Endothelial cell of umbilical vein (primary cell): ENCODE results near the gene MYZAP. TPM values are rescaled to one million over a fixed set of nuclear protein-coding genes. Genes with fewer than 3 reads are reported as not detected.

ENCODE experiments used
- BruUV-seq: library from RNA; stranded (reverse); fragments of 400-500 nt; replicated peaks from 2 replicates; lab custom pipeline; 2021; lab: Mats Ljungman, UMichigan
- CTCF ChIA-PET: fragments of 300-600, 350-600 bp; sonication (Branson Sonifier 250); formaldehyde crosslinking; loops from one replicate; lab custom pipeline; 2021; ENCODE audit warnings: antibody characterized with exemption, inconsistent platforms; lab: Charles Lee
- POLR2A ChIA-PET: fragments of 300-600, 350-600 bp; sonication (Branson Sonifier 250); formaldehyde crosslinking; loops from one replicate; lab custom pipeline; 2021; ENCODE audit warnings: antibody characterized with exemption, inconsistent platforms; lab: Charles Lee
- DNase-seq: peaks from one replicate; pipeline ENCODE4 v3.0.0-alpha.2; 2011; ENCODE audit warnings: low read depth, low spot score
- FAIRE-seq: peaks from 2 replicates; lab custom pipeline; 2011; peaks lifted over from hg19 to GRCh38; lab: Jason Lieb, UNC
- H2AFZ ChIP-seq: 2 replicates; pipeline ENCODE4 v1.6.0; 2012; ENCODE audit warnings: low read depth, low read length, control low read depth, inconsistent platforms
- H3K27ac ChIP-seq: 2 replicates; pipeline ENCODE4 v1.5.1; 2011; ENCODE audit warnings: low read depth, mild to moderate bottlenecking, control low read depth, low read length, moderate library complexity; ENCODE audit not compliant: insufficient read depth
- H3K27me3 ChIP-seq, 2 experiments: 2 replicates each; pipeline versions ENCODE4 v1.6.0 to v1.6.1; 2011; ENCODE audit warnings: low read length in 2 of 2, mixed read lengths in 1 of 2; ENCODE audit not compliant: control insufficient read depth in 2 of 2, insufficient read depth in 2 of 2
- H3K36me3 ChIP-seq, 2 experiments: 2 replicates in 1 of 2; 3 replicates in 1 of 2; pipeline ENCODE4 v1.5.1; 2011; ENCODE audit warnings: low read length in 2 of 2, mild to moderate bottlenecking in 1 of 2, moderate library complexity in 1 of 2; ENCODE audit not compliant: control insufficient read depth in 2 of 2, insufficient read depth in 2 of 2; ENCODE audit errors: extremely low read depth in 1 of 2
- H3K4me1 ChIP-seq: 3 replicates; pipeline ENCODE4 v1.5.1; 2011; ENCODE audit warnings: mild to moderate bottlenecking, low read length; ENCODE audit not compliant: control insufficient read depth, insufficient read depth; ENCODE audit errors: extremely low read depth
- H3K4me2 ChIP-seq: 2 replicates; pipeline ENCODE4 v1.6.1; 2011; ENCODE audit warnings: low read length, control low read depth, mixed read lengths; ENCODE audit not compliant: insufficient read depth
- H3K4me3 ChIP-seq, 3 experiments: fragments of 200-600 bp in 1 of 3; sonication (generic), shearing (Covaris generic) in 1 of 3; replicated peaks in 1 of 3; 2 replicates each; pipeline ENCODE4 v1.5.1; 2011 to 2016; ENCODE audit warnings: control low read depth in 3 of 3, low read length in 3 of 3, mild to moderate bottlenecking in 2 of 3, inconsistent platforms in 1 of 3, low read depth in 1 of 3, moderate library complexity in 1 of 3; ENCODE audit not compliant: insufficient read depth in 1 of 3
- H3K79me2 ChIP-seq: 2 replicates; pipeline ENCODE4 v1.6.0; 2012; ENCODE audit warnings: low read length, inconsistent platforms; ENCODE audit not compliant: control insufficient read depth, insufficient read depth
- H3K9ac ChIP-seq: replicated peaks from 2 replicates; pipeline ENCODE3; 2011; ENCODE audit warnings: low read length, control low read depth; ENCODE audit not compliant: insufficient read depth; ENCODE audit errors: extremely low read depth
- H3K9me1 ChIP-seq: replicated peaks from 3 replicates; pipeline ENCODE4 v1.6.0; 2011; ENCODE audit warnings: mild to moderate bottlenecking, low read length; ENCODE audit not compliant: control insufficient read depth, insufficient read depth; ENCODE audit errors: extremely low read depth
- H3K9me3 ChIP-seq: replicated peaks from 2 replicates; pipeline ENCODE4 v1.5.1; 2012; ENCODE audit warnings: low read length, inconsistent platforms; ENCODE audit not compliant: control insufficient read depth, insufficient read depth
- H4K20me1 ChIP-seq: replicated peaks from 2 replicates; pipeline ENCODE3; 2011; ENCODE audit warnings: mild to moderate bottlenecking, low read length; ENCODE audit not compliant: control insufficient read depth, insufficient read depth; ENCODE audit errors: extremely low read depth
- CTCF ChIP-seq, 2 donors: IDR thresholded peaks; 1 replicate in 1 of 2; 2 replicates in 1 of 2; pipeline ENCODE4 v1.5.1; 2011; ENCODE audit warnings: low read length in 2 of 2, mild to moderate bottlenecking in 2 of 2, moderate library complexity in 2 of 2, control low read depth in 1 of 2, inconsistent platforms in 1 of 2, low read depth in 1 of 2; ENCODE audit not compliant: insufficient read depth in 1 of 2; ENCODE audit errors: extremely low read depth in 1 of 2
- EZH2 ChIP-seq: IDR thresholded peaks from 2 replicates; pipeline ENCODE4 v1.6.1; 2012; ENCODE audit warnings: borderline replicate concordance, low read depth, mild to moderate bottlenecking, moderate library complexity, low read length, inconsistent platforms; ENCODE audit not compliant: severe bottlenecking
- FOS ChIP-seq: IDR thresholded peaks from 2 replicates; pipeline ENCODE4 v1.6.1; 2011; ENCODE audit warnings: mild to moderate bottlenecking, low read length, moderate library complexity, borderline replicate concordance; ENCODE audit not compliant: insufficient read depth
- GATA2 ChIP-seq: IDR thresholded peaks from 2 replicates; pipeline ENCODE4 v1.7.0; 2011; ENCODE audit warnings: low read depth, mild to moderate bottlenecking, moderate library complexity, mixed read lengths, low read length; ENCODE audit not compliant: insufficient read length, insufficient read depth
- JUN ChIP-seq: IDR thresholded peaks from 2 replicates; pipeline ENCODE4 v1.6.1; 2011; ENCODE audit warnings: borderline replicate concordance, low read depth; ENCODE audit not compliant: insufficient read length, insufficient read depth
- MAX ChIP-seq: IDR thresholded peaks from 2 replicates; pipeline ENCODE4 v1.6.1; 2011; ENCODE audit not compliant: insufficient read depth, insufficient read length
- MYC ChIP-seq: IDR thresholded peaks from one replicate; pipeline ENCODE4 v1.6.1; 2011; ENCODE audit warnings: mild to moderate bottlenecking, low read depth, low read length
- POLR2A ChIP-seq: IDR thresholded peaks from 2 replicates; pipeline ENCODE4 v1.6.1; 2012; ENCODE audit warnings: low read depth, mild to moderate bottlenecking, control low read depth, low read length
- POLR2AphosphoS5 ChIP-seq: IDR thresholded peaks from 2 replicates; pipeline ENCODE4 v1.6.1; 2012; ENCODE audit warnings: low read depth, mild to moderate bottlenecking, control low read depth, low read length, moderate library complexity; ENCODE audit not compliant: insufficient read depth
- dilution Hi-C: fragments of 300-500 bp; cut with MboI; formaldehyde crosslinking; loops from one replicate; pipeline ENCODE4 v1.15.0; 2019; ENCODE audit warnings: low sequenced_read_pairs; ENCODE audit not compliant: extremely low pct_ligation_motif_present
- intact Hi-C: fragments of 100-400 bp; cut with micrococcal nuclease; formaldehyde crosslinking; loops from one replicate; pipeline ENCODE4 v1.10.0; 2022
- polyA plus RNA-seq, 4 experiments: library from polyadenylated mRNA; depleted of rRNA in 3 of 4; stranded (reverse) in 3 of 4; unstranded in 1 of 4; fragments of >200 nt; gene quantifications; 2 replicates each; pipeline versions ENCODE4 v1.2.1 to v1.2.3, GENCODE V29; 2011 to 2012; ENCODE audit warnings: missing spikeins in 1 of 4
- total RNA-seq: library from RNA; stranded (reverse); gene quantifications from 2 replicates; pipeline ENCODE4 v1.2.3, GENCODE V29; 2021

MYZAP gene
- total and polyA plus RNA-seq, 2 donors (not counting 3 experiments of a cell fraction or from before 2014, with no cell fraction given): 6.3 to 8.1 TPM

DNA sequence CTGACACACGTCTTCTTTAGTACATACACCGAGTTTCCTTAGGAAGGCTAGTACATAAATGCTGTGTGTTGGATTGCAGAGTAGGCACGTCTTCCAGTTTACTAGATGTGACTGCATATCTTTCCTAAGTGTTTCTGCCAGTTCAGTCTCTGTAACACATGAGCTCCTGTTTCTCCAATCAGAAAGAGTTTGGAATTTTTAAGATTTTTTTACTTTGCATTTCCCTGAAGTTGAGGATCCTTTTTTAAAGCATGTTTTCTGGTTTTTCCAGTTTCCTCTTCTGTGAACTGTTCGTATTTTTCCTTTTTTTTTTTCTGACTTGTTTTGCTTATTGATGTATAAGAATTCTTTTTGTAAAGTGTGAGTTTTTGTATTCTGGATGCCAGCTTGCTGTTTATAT, 107.3 kb downstream of the MYZAP start:
- CTCF ChIA-PET: no interaction called here
- FAIRE-seq: no peak
- dilution Hi-C loops: no loop called here

More for the DNA sequence above, 107.3 kb downstream of the MYZAP start:
- Histone ChIP-seq H4K20me1 (no peaks in the 10 kb centered on the region), H3K27me3 (no peaks in the 10 kb centered on the region), H3K27ac (no peak overlapping the region), H3K9ac (no peak overlapping the region), H3K9me1 (no peaks in the 10 kb centered on the region), H3K4me1 (peaks cover 8% of the 10 kb centered on the region), H3K79me2 (no peaks in the 10 kb centered on the region), H3K4me2 (no peak overlapping the region), H3K9me3 (no peaks in the 10 kb centered on the region), H3K4me3 (no peak overlapping the region), H2AFZ (no peak overlapping the region), H3K36me3 (no peaks in the 10 kb centered on the region)
- POLR2A ChIA-PET: no interaction called here
- no peak for DNase-seq
- TF ChIP-seq POLR2AphosphoS5 (no peak), MAX (no peak), MYC (no peak), GATA2 (no peak), JUN (no peak), EZH2 (no peak), POLR2A (no peak), FOS (no peak), CTCF (IDR thresholded peaks at IDR 0.05; ENCODE audit: extremely low read depth in 1 of 2, insufficient read depth in 1 of 2, low read depth in 1 of 2, low read length in 2 of 2) (no peak)
- intact Hi-C loops: no loop called here
- BruUV-seq: no TSS peak
